VCaP (cell line): Measurements from ENCODE around the gene ODAD3.
A peak's percentile ranks its signal among the peaks of the same experiment; 100 is the strongest.

Source experiments
- H3K27ac ChIP-seq: fragments of 450-650 bp; 2 replicates; pipeline ENCODE4 v1.5.1; 2017
- TF ChIP-seq, protein P1 (sequence below): fragments of 450-650 bp; conservative IDR thresholded peaks from 2 replicates; pipeline ENCODE4 v1.5.1; 2017; ENCODE audit warnings: mild to moderate bottlenecking, moderate library complexity

The ODAD3 gene

DNA sequence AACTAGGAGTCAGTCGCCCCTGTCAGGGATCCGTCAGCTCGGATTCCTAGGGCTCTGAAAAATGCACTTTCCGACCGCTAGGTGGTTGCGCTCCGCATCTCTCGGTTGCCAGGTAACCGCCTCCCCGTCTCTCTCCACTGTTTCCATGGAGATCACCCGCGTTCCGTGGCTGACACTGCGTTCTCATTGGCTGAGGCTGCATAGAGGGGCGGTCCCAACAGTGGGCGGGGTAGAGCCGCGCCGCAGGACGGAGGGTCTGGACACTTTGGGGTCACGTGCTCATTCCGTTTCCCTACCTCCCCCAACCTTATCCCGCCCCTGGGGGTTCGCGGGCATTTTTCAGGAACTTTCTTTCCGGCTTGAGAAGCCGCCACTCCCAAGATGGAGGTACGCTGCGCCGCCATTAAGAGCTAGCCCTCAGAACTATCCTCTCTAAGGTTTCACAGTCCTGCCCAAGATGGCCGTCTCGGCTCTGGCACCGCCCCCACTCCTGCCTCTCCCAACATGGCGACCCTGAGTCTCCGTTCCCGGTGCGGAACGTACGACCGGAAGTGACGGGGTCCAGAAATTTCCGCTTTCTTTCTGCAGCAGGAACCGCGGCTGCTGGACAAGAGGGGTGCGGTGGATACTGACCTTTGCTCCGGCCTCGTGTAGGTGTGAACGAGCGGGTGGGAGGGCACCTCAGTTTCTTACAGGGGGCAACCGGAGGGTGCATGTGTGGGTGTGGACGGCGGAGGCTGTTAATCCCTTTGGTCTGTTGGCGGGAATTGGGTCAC, at the start of gene ODAD3, which contains the start of gene PRKCSH:
Gene ODAD3, minus strand, starts transcription at position 65 of the 776 bp plus-strand sequence. CDS start 105 bp downstream, outside the sequence.
Gene PRKCSH, plus strand, starts transcription at position 579 of the 776 bp plus-strand sequence. CDS start 483 bp downstream, outside the sequence.
- TF ChIP-seq, protein P1, sequence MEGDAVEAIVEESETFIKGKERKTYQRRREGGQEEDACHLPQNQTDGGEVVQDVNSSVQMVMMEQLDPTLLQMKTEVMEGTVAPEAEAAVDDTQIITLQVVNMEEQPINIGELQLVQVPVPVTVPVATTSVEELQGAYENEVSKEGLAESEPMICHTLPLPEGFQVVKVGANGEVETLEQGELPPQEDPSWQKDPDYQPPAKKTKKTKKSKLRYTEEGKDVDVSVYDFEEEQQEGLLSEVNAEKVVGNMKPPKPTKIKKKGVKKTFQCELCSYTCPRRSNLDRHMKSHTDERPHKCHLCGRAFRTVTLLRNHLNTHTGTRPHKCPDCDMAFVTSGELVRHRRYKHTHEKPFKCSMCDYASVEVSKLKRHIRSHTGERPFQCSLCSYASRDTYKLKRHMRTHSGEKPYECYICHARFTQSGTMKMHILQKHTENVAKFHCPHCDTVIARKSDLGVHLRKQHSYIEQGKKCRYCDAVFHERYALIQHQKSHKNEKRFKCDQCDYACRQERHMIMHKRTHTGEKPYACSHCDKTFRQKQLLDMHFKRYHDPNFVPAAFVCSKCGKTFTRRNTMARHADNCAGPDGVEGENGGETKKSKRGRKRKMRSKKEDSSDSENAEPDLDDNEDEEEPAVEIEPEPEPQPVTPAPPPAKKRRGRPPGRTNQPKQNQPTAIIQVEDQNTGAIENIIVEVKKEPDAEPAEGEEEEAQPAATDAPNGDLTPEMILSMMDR, result peak; percentile 88
- peak within 1 kb of the TSS; percentile 70 for H3K27ac ChIP-seq

DNA sequence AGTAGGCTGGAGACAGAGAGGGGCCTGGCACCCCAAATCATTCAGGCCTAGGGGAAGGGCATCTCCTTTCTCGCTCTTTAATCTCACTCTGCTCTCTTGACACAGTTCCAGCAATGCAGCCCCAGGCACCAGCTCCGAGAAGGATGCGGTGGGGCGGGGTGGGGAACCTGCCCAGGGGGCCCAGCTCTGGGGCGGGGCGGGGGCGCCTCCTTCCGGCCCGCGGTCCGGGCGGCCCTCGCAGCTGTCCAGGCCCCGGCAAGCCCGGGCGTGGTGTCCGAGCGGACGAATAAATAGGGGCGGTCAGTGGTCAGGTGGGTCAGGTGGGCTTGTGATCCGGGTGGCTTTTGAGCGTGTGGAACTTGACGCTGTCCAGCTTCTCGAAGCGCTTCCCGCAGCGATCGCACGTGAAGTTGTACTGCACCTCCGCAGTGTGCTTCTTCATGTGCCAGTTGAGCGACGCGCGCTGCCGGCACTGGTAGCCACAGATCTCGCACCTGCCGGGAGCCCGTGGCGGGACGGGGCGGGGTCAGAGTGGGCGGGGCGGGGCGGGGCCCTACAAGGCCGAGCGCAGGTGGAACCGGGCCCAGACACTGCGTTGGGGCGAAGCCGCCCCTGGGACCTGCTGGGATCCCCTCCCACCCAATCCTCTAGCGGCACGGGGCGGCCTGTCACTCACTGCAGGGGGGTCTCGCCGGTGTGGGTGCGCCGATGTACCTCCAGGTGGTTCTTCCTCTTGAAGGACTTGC, 48.6 kb upstream of the ODAD3 start:
- TF ChIP-seq, protein P1, result no peak
- peak overlapping the region; percentile 83 for H3K27ac ChIP-seq

DNA sequence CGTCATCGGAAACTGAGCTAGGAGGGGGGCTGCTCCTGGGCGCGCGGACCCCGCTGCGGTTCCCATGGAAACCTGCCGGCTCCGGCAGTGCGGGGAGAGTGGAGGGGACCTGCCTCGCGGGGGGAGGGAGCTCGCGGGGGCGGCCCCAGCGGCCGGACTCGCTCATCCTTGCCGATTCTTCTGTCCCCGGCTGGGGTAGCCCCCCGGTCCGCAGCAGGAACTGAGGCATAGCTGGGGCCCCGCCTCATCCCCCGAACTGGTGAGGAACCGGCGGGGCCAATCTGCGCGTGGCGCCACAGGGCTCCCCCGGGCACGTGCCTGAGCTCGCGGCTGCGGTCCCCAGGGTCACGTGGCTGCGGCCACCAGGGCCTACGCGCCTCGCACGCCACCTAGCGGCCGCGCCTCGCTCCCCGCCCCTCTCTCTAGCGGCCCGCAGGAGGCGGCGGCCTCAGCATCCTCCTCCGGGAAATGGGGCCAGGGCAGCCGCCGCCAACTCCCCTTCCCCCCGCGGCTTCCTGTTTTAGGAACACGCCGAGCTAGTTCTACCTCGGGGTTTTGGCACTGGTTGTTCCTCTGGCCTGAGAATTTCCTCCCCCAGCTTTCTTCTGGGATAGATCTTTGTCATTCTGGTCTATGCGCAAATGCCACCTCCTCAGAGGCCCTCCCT, 47.6 kb upstream of the ODAD3 start:
- TF ChIP-seq, protein P1, result peak; percentile 98
- peak overlapping the region; percentile 83 for H3K27ac ChIP-seq

DNA sequence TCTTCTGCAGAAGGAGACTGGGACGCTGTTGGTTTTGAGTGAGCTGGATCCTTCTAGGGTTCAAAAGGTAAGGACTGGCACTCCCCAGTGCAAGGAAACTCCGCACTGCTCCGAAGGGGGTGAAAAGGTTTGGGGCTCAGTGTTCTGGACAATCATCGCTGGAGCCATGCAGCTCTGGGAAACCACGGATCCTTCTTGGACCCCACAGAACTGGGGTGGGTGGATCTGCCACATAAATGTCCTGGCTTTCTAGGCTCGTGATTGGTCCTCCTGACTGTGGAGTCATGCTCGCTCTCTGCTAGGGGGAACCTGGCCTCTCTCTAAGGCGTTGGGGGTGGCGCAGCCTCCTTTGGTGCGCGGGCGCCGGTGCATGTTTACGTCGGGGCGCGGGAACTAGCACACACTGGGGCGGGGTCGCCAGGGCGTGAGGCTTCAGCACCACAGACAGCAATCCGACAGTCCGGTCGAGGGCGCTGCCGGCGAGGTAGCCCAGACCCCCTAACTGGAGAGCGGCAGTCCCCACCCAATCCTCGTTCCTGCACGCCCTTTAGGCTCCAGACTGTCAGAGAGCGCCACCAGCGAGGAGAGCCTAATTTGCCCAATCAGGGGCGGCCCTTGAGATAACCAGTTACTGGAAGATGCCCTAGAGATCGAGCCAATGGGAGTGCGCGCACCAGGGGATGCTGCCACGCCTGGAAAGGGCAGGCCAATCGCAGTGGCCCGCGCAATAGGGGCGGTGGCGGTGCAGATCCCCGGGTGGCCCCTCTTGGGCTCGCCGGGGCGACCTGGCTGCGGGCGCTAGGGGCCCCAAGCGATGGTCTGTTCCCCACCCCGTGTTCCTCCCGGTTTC, 46.8 kb upstream of the ODAD3 start:
- TF ChIP-seq, protein P1, result no peak
- H3K27ac ChIP-seq, result peak overlapping the region; percentile 83

DNA sequence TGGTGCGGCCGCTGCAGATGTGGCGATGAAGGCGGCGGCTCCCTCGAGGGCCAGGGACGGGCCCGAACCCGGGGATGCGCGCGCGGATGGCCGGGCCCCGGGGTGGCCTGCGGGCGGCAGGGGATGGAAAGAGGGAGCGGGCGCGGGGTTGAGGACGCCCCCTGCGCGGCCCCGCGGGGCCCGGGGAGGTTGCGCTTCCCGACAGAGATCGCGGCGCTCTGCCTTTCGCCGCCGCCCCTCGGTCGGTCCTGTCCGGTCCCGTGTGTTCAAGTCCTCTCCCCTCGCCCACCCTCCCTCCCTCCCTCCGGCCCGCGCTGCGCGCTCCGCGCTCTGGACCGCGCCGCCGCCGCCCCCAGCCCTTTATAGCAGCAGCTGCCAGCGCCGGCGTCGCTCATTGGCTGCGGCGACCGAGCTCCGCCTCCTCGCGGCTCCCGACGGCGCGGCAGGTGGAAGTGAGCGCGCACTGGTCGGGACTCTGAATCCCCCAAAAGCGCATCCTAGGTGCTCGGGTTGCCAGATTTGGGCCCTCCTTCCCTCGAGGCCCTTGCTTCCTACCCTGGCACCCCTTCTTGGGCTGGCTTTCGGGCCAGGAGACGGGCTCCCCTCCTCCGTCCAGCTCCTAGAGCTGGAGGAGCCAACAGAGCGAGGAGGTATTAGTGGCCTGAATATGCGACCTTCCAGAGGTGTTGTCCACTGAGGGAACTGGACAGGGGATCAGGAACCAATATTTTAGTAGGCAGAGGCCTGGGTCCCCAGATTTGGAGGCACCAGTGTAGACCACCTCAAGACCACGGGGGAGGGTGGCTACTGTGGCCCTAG, 46.0 kb upstream of the ODAD3 start, which contains the start of gene ELAVL3:
Gene ELAVL3, minus strand, starts transcription at position 332 of the 819 bp plus-strand sequence. CDS start 438 bp downstream, outside the sequence.
- TF ChIP-seq, protein P1, result no peak

More for the DNA sequence above, 46.0 kb upstream of the ODAD3 start, which contains the start of gene ELAVL3:
- H3K27ac ChIP-seq, result peak within 1 kb of the TSS; percentile 83
